Activated CD8-positive, alpha-beta memory T cell treated with anti-CD3 and anti-CD28 coated beads, Interleukin-2, amount 10 ng/mL, durations not matched to agents 7 days and 5 days (primary cell): ENCODE results near the gene NEK6. TPM values are rescaled to one million over a fixed set of nuclear protein-coding genes. Genes with fewer than 3 reads are reported as not detected.

Experiments
- ATAC-seq: fragments of 150-1000 bp; cut with Tn5 transposase; one replicate; pipeline ENCODE4 v1.10.0; 2021; ENCODE audit warnings: moderate library complexity
- CTCF ChIA-PET: fragments of 350-600 bp; sonication (Branson Sonifier 250); formaldehyde crosslinking; loops from one replicate; lab custom pipeline; 2021; ENCODE audit warnings: antibody characterized with exemption; lab: Charles Lee
- DNase-seq: peaks from one replicate; pipeline ENCODE4 v3.0.0-alpha.2; 2020
- H3K27ac Mint-ChIP-seq: one replicate; pipeline ENCODE4 v1.8.0; 2021; ENCODE audit warnings: mild to moderate bottlenecking, mixed read lengths
- H3K27me3 Mint-ChIP-seq: one replicate; pipeline ENCODE4 v1.8.0; 2021; ENCODE audit warnings: mixed read lengths
- H3K36me3 Mint-ChIP-seq: one replicate; pipeline ENCODE4 v1.8.0; 2021; ENCODE audit warnings: mild to moderate bottlenecking, mixed read lengths
- H3K4me1 Mint-ChIP-seq: one replicate; pipeline ENCODE4 v1.8.0; 2021; ENCODE audit warnings: mixed read lengths
- H3K4me3 Mint-ChIP-seq: one replicate; pipeline ENCODE4 v1.8.0; 2021; ENCODE audit warnings: mild to moderate bottlenecking, moderate library complexity, mixed read lengths
- H3K9me3 Mint-ChIP-seq: one replicate; pipeline ENCODE4 v1.8.0; 2022; ENCODE audit warnings: low read depth, mixed read lengths
- total RNA-seq, 2 experiments: library from RNA; stranded (reverse); gene quantifications; one replicate each; pipeline ENCODE4 v1.2.3, GENCODE V29; 2021

Gene NEK6
- total RNA-seq, 2 experiments from 2014 or later = 6.3 to 10.9 TPM

DNA sequence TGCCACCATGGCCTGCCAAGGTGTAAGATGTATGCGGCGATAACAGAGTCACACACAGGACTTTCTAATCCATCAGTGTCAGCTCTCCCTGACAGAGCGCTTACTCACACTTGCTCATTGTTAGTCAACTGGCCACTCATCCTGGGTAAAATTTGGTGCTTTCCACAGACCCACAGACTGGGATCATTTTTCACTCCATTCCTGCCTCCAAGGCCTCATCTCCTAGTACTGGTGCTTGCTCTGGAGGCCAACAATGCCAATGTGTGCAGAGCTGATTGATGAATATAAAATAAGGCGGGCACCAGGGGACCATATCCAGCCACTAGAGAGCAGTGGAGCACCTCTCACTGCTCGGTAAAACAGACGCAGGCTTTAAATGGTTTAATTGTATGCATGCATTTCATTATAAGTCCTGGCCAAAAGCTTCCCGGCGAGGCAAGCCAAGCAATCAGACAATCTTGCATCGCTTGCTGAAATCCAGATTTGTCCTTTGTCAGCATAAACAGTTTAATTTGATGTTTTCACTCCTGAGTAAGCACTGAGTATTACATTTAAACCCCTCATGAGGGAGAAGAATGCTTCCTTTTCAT is 135.2 kb downstream of the NEK6 start:
- no peak overlapping the region for H3K4me3 Mint-ChIP-seq
- no peak for DNase-seq

DNA sequence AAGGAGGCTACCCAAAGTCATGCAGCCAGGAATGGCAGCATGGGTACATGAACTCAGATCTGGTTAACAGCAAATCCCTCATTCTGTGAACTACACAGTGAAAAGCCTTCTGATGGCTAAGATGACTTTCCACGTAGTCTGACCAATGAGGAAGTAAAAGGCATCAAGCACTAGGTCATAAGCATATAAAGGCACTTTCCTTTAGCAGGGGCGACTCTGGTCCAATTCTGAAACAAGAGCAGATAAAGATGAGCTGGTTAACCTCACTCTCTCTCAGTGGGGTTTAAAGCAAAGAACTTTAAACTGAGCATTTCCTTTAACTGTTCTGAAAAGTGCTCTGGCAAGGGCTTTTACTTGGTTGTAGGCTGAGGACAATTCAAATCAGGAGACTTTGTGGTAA is 136.4 kb downstream of the NEK6 start:
- DNase-seq (peak; percentile 47), ATAC-seq (peak; percentile 81)
- peak overlapping the region; percentile 79 for H3K27ac Mint-ChIP-seq
- peaks cover 38% of the 10 kb centered on the region for H3K4me1 Mint-ChIP-seq
- CTCF ChIA-PET = interaction anchor here (1.2 to 4.3 kb wide), 7 partner anchors 10 to 268 kb away, joined by 3 to 19 read pairs (median 5); no protein-coding TSS in a partner anchor
- H3K36me3 Mint-ChIP-seq = peaks cover 6% of the 10 kb centered on the region
- no peaks in the 10 kb centered on the region for H3K27me3 Mint-ChIP-seq
- H3K9me3 Mint-ChIP-seq = no peaks in the 10 kb centered on the region
- peak overlapping the region; percentile 13 for H3K4me3 Mint-ChIP-seq

More for the DNA sequence above, 135.2 kb downstream of the NEK6 start:
- Mint-ChIP-seq H3K36me3 (peaks cover 6% of the 10 kb centered on the region), H3K4me1 (peaks cover 38% of the 10 kb centered on the region), H3K27me3 (no peaks in the 10 kb centered on the region), H3K27ac (no peak overlapping the region), H3K9me3 (no peaks in the 10 kb centered on the region)
- ATAC-seq = no peak
- CTCF ChIA-PET = interaction anchor here (1.2 to 4.3 kb wide), 4 partner anchors 8 to 352 kb away, joined by 3 to 19 read pairs (median 4); no protein-coding TSS in a partner anchor

DNA sequence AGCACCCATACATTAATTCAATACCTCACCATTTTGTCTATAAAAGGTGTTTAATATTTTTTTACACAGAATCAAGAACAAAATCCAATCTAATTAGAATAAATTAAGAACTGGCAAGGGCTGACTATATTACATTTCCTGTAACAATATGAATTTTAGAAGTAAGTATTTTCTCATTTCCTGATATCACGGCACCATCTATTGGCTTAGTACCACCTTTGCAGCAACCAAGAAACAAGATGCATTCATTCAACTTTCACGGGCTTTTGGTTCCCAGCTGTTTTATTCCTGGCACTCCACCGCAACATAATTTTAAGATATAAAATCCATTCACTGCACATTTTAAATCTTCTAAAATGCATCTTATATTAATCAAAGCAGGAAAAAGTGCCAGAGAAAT is 136.8 kb downstream of the NEK6 start:
- CTCF ChIA-PET = interaction anchor here (1.1 to 4.3 kb wide), 7 partner anchors 12 to 353 kb away, joined by 3 to 19 read pairs (median 3); no protein-coding TSS in a partner anchor
- DNase-seq (no peak), ATAC-seq (peak; percentile 42)
- Mint-ChIP-seq H3K27ac (peak overlapping the region; percentile 79), H3K4me1 (peaks cover 37% of the 10 kb centered on the region), H3K36me3 (peaks cover 6% of the 10 kb centered on the region), H3K27me3 (no peaks in the 10 kb centered on the region), H3K9me3 (no peaks in the 10 kb centered on the region), H3K4me3 (no peak overlapping the region)

DNA sequence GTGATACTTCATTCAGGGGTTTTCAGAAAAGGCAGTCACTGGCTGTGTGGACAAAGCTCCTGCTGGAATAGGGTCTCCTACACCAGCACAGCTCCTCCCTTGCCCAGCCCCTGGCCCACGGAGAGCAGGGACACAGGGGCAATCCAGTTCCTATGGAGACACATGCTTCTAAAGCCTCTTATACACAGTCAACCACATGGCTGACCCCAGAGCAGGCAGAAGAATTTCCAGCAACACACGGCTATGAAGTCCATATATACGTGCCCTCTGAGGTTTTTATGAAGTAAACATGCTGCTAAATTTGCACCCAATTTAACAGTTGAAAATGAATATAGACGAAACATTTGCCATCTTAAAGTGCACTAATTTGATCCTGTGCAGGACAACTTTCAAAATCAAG is 138.1 kb downstream of the NEK6 start:
- no peak overlapping the region for H3K27ac Mint-ChIP-seq
- DNase-seq (no peak), ATAC-seq (no peak)
- no peak overlapping the region for H3K4me3 Mint-ChIP-seq
- CTCF ChIA-PET = interaction anchor here (0.9 to 4.3 kb wide), 5 partner anchors 11 to 354 kb away, joined by 3 to 19 read pairs (median 3); no protein-coding TSS in a partner anchor
- H3K4me1 Mint-ChIP-seq = peaks cover 36% of the 10 kb centered on the region
- no peaks in the 10 kb centered on the region for H3K9me3 Mint-ChIP-seq
- H3K27me3 Mint-ChIP-seq = no peaks in the 10 kb centered on the region
- peaks cover 6% of the 10 kb centered on the region for H3K36me3 Mint-ChIP-seq

DNA sequence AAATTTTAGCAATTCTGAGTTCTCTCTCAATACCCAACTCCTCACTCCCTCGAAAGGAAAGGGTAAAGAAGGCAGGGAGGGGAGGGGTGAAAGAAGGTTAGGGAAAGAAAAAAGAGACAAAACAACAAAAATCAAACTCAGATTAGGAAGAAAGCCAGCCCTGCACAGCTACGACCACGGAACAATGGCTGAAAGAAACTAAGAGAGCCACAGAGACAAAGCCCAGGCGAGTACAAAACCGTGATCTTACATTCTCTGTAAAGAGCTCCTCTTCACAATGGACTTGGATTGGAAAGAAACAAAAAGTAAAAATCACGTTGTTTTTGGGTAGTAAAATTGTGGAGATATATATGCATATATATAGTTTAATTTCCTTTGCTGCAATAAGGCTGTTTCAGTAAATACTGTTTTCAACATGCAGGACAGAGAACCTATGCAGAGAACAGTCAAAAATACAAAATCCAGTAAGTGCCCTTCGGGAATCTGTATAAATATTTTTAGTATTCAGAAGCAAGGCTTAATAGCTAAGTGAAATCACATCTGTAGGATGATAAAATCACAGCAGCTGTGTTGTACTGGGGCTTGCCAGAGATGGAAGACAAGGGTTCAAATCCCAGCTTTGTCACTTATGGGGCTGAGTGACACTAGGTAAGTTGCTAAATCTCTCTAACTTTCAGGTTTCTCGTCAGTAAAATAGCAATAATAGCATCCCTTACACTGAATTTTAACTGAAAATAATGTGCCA is 140.6 kb downstream of the NEK6 start:
- DNase-seq (no peak), ATAC-seq (no peak)
- Mint-ChIP-seq H3K4me3 (no peak overlapping the region), H3K27ac (no peak overlapping the region), H3K27me3 (no peaks in the 10 kb centered on the region), H3K9me3 (no peaks in the 10 kb centered on the region), H3K36me3 (peaks cover 4% of the 10 kb centered on the region), H3K4me1 (peaks cover 25% of the 10 kb centered on the region)
- CTCF ChIA-PET = interaction anchor here (1.0 to 2.5 kb wide), 5 partner anchors 9 to 271 kb away, joined by 3 to 9 read pairs (median 5); partner anchors contain the start of gene PSMB7

DNA sequence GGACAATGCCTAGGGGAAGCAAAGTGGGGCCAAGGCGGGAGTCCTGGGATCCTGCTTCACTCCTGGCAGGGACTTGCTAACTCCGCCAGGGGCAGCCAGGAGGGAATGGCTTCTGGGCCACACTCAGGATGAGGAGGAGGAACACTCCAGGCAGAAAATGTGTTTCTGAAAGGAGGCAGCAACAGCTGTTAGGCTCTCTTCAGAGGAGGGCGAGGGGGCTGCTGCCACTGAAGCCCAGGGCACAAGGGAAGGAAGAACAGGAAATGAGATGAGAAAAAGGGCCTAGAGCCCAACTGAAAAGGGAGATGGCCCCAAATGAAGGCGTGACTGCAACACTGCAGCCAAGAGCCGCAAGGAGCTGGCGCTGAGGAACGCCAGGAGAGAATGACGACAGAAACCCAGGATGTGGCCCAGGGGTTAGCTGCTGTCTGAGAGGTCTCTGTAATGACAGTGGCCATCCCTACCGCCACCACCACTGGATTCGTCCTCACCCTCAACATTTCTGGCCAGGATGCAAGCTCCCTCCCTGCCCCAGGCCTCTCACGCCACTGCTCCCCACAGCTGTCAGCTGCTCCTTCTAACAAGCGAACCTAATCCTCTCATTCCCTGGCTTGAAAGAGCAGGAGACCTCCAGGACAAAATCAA is 141.7 kb downstream of the NEK6 start:
- Mint-ChIP-seq H3K4me1 (peaks cover 15% of the 10 kb centered on the region), H3K9me3 (no peaks in the 10 kb centered on the region), H3K36me3 (peaks cover 12% of the 10 kb centered on the region), H3K4me3 (no peak overlapping the region), H3K27me3 (no peaks in the 10 kb centered on the region), H3K27ac (no peak overlapping the region)
- CTCF ChIA-PET = interaction anchor here (1.1 to 2.5 kb wide), 4 partner anchors 10 to 16 kb away, joined by 4 to 9 read pairs (median 5); no protein-coding TSS in a partner anchor
- no peak for DNase-seq
- ATAC-seq = no peak

DNA sequence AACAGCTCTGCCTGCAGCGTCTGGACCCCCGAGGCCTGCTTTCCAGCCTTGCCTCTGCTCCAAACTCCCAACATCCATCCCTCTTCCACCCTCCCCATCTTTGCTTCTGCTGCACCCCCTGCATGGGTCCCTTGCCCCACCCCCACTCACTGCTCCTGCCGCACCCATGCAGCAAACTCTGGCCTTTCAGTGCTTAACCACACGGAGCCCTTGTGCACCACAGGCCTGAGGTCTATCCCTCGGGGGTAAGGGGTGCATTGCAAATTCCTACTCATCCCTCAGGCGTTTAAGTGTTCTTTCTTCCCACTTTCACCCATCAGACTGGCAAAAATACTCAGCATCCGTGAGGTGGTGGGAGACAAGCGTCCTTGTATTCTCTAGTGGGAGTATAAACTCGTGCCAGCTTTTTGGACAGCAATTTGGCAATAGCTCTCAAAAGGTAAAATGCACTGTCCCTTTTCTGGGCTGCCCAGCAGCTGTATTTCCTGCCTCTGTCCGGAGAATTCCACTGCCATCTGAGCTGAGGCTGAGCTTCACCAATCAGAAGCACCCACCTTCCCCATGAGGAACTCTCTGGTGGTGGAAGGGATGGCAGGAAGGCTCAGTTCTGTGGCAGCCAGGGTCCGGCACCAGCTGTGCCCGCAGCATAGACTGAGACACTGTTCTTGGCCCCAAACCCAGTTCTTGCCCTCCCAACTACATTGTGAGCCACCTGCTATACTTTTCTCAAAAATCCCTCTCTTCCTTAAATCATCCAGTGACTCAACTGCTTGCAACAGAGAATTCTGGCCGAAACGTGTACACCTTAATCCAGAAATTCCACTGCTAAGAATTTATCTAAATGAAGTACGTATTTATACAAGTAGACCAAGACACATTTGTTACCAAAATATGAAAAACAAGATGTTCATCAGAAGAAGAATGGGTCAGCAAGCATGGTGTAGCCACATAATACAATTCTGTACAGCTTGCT is 142.5 kb downstream of the NEK6 start:
- Mint-ChIP-seq H3K4me1 (peaks cover 8% of the 10 kb centered on the region), H3K9me3 (no peaks in the 10 kb centered on the region), H3K27ac (no peak overlapping the region), H3K36me3 (peaks cover 15% of the 10 kb centered on the region), H3K27me3 (no peaks in the 10 kb centered on the region), H3K4me3 (no peak overlapping the region)
- CTCF ChIA-PET = interaction anchor here (1.2 to 2.5 kb wide), 2 partner anchors 9 to 14 kb away, joined by 4 to 9 read pairs; no protein-coding TSS in a partner anchor
- no peak for DNase-seq
- ATAC-seq = no peak

Other genes starting within 250 kb of the NEK6 start
- not detected for gene LHX2, start 246.2 kb upstream of the NEK6 start, total RNA-seq
- 100 to 1,000 TPM; 124 to 142 TPM for gene PSMB7, start 157.5 kb downstream of the NEK6 start, total RNA-seq
- gene ADGRD2, start 192.5 kb downstream of the NEK6 start, total RNA-seq = not detected
- gene NR5A1, start 249.4 kb downstream of the NEK6 start, total RNA-seq = not detected